WTC11 (cell line): ENCODE results near the gene HLCS. TPM values are rescaled to one million over a fixed set of nuclear protein-coding genes. Genes with fewer than 3 reads are reported as not detected.

Experiments
- ATAC-seq: fragments of 200-7000 bp; cut with Tn5 transposase; 2 replicates; pipeline ENCODE4 v1.10.0; 2021; ENCODE audit warnings: mild to moderate bottlenecking, moderate library complexity
- CTCF ChIA-PET: fragments of 300-600 bp; sonication (Branson Sonifier 250); formaldehyde crosslinking; loops from one replicate; lab custom pipeline; 2021; ENCODE audit warnings: antibody characterized with exemption; lab: Charles Lee
- POLR2A ChIA-PET: fragments of 350-600 bp; sonication (Branson Sonifier 250); formaldehyde crosslinking; loops from one replicate; lab custom pipeline; 2021; ENCODE audit warnings: antibody characterized with exemption; lab: Charles Lee
- DNase-seq: peaks from one replicate; pipeline ENCODE4 v3.0.0; 2021; ENCODE audit warnings: low spot score
- H3K27ac Mint-ChIP-seq: 2 replicates; pipeline ENCODE4 v1.8.0; 2021; ENCODE audit warnings: mixed read lengths
- H3K27me3 Mint-ChIP-seq: 2 replicates; pipeline ENCODE4 v1.8.0; 2021; ENCODE audit warnings: low read depth, mild to moderate bottlenecking, moderate library complexity, mixed read lengths
- H3K36me3 Mint-ChIP-seq: 2 replicates; pipeline ENCODE4 v1.8.0; 2021; ENCODE audit warnings: mixed read lengths
- H3K4me1 Mint-ChIP-seq: 2 replicates; pipeline ENCODE4 v1.8.0; 2022; ENCODE audit warnings: mixed read lengths
- H3K4me3 Mint-ChIP-seq: 2 replicates; pipeline ENCODE4 v1.8.0; 2021; ENCODE audit warnings: mild to moderate bottlenecking, moderate library complexity, mixed read lengths
- H3K9me3 Mint-ChIP-seq: 2 replicates; pipeline ENCODE4 v1.8.0; 2021; ENCODE audit warnings: mixed read lengths
- EMX1 ChIP-seq: fragments of 250-450 bp; sonication (Bioruptor Pico); IDR thresholded peaks from 2 replicates; pipeline ENCODE4 v1.8.0; 2021; ENCODE audit warnings: mild to moderate bottlenecking
- JAZF1 ChIP-seq: fragments of 250-450 bp; sonication (Bioruptor Pico); IDR thresholded peaks from 2 replicates; pipeline ENCODE4 v1.9.0; 2021; ENCODE audit warnings: moderate library complexity, mild to moderate bottlenecking, inconsistent platforms
- KAT7 ChIP-seq: sonication (generic); formaldehyde crosslinking; IDR thresholded peaks from 2 replicates; pipeline ENCODE4 v1.8.1; 2023; ENCODE audit warnings: missing genetic modification reagents, mild to moderate bottlenecking, borderline replicate concordance
- MAX ChIP-seq: sonication (generic); formaldehyde crosslinking; IDR thresholded peaks from 2 replicates; pipeline ENCODE4 v1.8.0; 2022; ENCODE audit warnings: mild to moderate bottlenecking, missing genetic modification reagents
- PRRX2 ChIP-seq: fragments of 250-450 bp; sonication (Bioruptor Pico); IDR thresholded peaks from 2 replicates; pipeline ENCODE4 v1.8.0; 2021; ENCODE audit warnings: mild to moderate bottlenecking
- SOX15 ChIP-seq: fragments of 250-450 bp; sonication (Bioruptor Pico); IDR thresholded peaks from 2 replicates; pipeline ENCODE4 v1.9.0; 2021; ENCODE audit warnings: mild to moderate bottlenecking
- TCF7 ChIP-seq: sonication (generic); formaldehyde crosslinking; IDR thresholded peaks from 2 replicates; pipeline ENCODE4 v1.8.0; 2022; ENCODE audit warnings: mild to moderate bottlenecking, low read depth, missing genetic modification reagents, moderate library complexity
- ZNF317 ChIP-seq: sonication (generic); formaldehyde crosslinking; IDR thresholded peaks from 2 replicates; pipeline ENCODE4 v1.8.1; 2023; ENCODE audit warnings: low read depth, mild to moderate bottlenecking, moderate library complexity, missing genetic modification reagents, borderline replicate concordance
- ZNF396 ChIP-seq: fragments of 250-450 bp; sonication (Bioruptor Pico); IDR thresholded peaks from 2 replicates; pipeline ENCODE4 v1.8.0; 2021; ENCODE audit warnings: mild to moderate bottlenecking, moderate library complexity, borderline replicate concordance
- ZNF423 ChIP-seq: fragments of 250-450 bp; sonication (Bioruptor Pico); IDR thresholded peaks from 2 replicates; pipeline ENCODE4 v2.1.2; 2022; ENCODE audit warnings: mild to moderate bottlenecking, moderate library complexity
- ZNF671 ChIP-seq: fragments of 250-450 bp; sonication (Bioruptor Pico); IDR thresholded peaks from 2 replicates; pipeline ENCODE4 v1.8.0; 2021; ENCODE audit warnings: mild to moderate bottlenecking
- total RNA-seq: library from RNA; stranded (reverse); gene quantifications from 3 replicates; pipeline ENCODE4 v1.2.3, GENCODE V29; 2021
- TF ChIP-seq, protein P1 (sequence below): sonication (generic); formaldehyde crosslinking; IDR thresholded peaks from 2 replicates; pipeline ENCODE4 v1.8.0; 2022; ENCODE audit warnings: mild to moderate bottlenecking, missing genetic modification reagents
- TF ChIP-seq, protein P2 (sequence below): fragments of 250-450 bp; sonication (Bioruptor Pico); IDR thresholded peaks from 2 replicates; pipeline ENCODE4 v1.9.0; 2021; ENCODE audit warnings: mild to moderate bottlenecking
- TF ChIP-seq, protein P3 (sequence below): fragments of 250-450 bp; sonication (Bioruptor Pico); IDR thresholded peaks from 2 replicates; pipeline ENCODE4 v2.1.2; 2022; ENCODE audit warnings: mild to moderate bottlenecking, moderate library complexity
- TF ChIP-seq, protein P4 (sequence below): sonication (generic); formaldehyde crosslinking; IDR thresholded peaks from 2 replicates; pipeline ENCODE4 v1.8.1; 2023; ENCODE audit warnings: mild to moderate bottlenecking, missing genetic modification reagents, moderate library complexity

HLCS gene
- total RNA-seq, 1 experiment from 2014 or later: 9.3 TPM

DNA sequence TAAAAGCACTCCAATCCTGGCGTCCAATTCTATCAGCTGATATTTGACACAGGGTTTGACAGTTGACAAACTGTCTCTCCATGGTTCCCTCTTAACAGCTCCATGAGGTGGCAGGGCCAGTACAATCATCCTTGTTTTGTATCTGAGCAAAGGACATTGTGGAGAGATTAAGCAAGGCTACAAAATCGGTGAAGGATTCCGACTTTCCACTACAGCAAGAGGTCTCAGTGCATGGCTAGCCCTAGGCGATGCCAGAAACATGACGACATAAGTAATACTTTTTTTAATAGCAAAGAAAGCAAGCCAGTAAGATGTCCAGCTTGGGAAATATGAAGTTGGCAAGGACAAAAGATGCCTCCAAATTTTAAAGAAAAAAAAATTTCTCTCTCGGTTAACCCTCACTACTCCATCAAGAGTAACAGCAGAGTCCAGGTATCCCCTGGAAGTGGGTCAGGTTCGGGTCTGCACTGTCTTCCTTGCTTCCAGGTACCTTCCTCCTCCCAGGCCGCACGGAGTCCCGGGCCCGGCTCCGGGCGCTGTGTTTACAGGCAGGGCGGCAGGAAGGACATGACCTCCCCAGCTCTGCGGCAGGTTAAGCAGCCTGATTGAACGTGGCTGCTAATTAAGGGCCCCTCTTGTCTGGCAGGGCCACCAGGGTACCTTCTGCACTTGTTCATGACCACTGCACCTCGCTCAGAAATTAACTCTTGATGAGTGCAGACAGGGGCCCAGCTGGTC, 161.4 kb downstream of the HLCS start:
- TF ChIP-seq TCF7 (CRISPR knock-in tag) (no peak), ZNF671 (CRISPR knock-in tag) (no peak), SOX15 (CRISPR knock-in tag) (no peak), MAX (CRISPR knock-in tag) (no peak), JAZF1 (no peak), ZNF423 (CRISPR knock-in tag) (no peak), EMX1 (CRISPR knock-in tag) (no peak), KAT7 (CRISPR knock-in tag) (no peak), ZNF317 (CRISPR knock-in tag) (no peak)
- TF ChIP-seq, protein P1, sequence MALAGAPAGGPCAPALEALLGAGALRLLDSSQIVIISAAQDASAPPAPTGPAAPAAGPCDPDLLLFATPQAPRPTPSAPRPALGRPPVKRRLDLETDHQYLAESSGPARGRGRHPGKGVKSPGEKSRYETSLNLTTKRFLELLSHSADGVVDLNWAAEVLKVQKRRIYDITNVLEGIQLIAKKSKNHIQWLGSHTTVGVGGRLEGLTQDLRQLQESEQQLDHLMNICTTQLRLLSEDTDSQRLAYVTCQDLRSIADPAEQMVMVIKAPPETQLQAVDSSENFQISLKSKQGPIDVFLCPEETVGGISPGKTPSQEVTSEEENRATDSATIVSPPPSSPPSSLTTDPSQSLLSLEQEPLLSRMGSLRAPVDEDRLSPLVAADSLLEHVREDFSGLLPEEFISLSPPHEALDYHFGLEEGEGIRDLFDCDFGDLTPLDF: no peak
- TF ChIP-seq, protein P2, sequence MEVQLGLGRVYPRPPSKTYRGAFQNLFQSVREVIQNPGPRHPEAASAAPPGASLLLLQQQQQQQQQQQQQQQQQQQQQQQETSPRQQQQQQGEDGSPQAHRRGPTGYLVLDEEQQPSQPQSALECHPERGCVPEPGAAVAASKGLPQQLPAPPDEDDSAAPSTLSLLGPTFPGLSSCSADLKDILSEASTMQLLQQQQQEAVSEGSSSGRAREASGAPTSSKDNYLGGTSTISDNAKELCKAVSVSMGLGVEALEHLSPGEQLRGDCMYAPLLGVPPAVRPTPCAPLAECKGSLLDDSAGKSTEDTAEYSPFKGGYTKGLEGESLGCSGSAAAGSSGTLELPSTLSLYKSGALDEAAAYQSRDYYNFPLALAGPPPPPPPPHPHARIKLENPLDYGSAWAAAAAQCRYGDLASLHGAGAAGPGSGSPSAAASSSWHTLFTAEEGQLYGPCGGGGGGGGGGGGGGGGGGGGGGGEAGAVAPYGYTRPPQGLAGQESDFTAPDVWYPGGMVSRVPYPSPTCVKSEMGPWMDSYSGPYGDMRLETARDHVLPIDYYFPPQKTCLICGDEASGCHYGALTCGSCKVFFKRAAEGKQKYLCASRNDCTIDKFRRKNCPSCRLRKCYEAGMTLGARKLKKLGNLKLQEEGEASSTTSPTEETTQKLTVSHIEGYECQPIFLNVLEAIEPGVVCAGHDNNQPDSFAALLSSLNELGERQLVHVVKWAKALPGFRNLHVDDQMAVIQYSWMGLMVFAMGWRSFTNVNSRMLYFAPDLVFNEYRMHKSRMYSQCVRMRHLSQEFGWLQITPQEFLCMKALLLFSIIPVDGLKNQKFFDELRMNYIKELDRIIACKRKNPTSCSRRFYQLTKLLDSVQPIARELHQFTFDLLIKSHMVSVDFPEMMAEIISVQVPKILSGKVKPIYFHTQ: no peak
- TF ChIP-seq, protein P3, sequence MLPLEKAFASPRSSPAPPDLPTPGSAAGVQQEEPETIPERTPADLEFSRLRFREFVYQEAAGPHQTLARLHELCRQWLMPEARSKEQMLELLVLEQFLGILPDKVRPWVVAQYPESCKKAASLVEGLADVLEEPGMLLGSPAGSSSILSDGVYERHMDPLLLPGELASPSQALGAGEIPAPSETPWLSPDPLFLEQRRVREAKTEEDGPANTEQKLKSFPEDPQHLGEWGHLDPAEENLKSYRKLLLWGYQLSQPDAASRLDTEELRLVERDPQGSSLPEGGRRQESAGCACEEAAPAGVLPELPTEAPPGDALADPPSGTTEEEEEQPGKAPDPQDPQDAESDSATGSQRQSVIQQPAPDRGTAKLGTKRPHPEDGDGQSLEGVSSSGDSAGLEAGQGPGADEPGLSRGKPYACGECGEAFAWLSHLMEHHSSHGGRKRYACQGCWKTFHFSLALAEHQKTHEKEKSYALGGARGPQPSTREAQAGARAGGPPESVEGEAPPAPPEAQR: no peak
- TF ChIP-seq, protein P4, sequence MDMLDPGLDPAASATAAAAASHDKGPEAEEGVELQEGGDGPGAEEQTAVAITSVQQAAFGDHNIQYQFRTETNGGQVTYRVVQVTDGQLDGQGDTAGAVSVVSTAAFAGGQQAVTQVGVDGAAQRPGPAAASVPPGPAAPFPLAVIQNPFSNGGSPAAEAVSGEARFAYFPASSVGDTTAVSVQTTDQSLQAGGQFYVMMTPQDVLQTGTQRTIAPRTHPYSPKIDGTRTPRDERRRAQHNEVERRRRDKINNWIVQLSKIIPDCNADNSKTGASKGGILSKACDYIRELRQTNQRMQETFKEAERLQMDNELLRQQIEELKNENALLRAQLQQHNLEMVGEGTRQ (CRISPR knock-in tag): no peak
- no peak overlapping the region for H3K4me3 Mint-ChIP-seq
- H3K27ac Mint-ChIP-seq: peak overlapping the region; percentile 29; the same call in 1 of the 2 replicates
- peaks cover 2% of the 10 kb centered on the region; the same call in 1 of the 2 replicates for H3K27me3 Mint-ChIP-seq
- H3K36me3 Mint-ChIP-seq: no peaks in the 10 kb centered on the region
- H3K9me3 Mint-ChIP-seq: no peaks in the 10 kb centered on the region
- CTCF ChIA-PET: interaction anchor here (0.6 kb wide), 1 partner anchor 1303 kb away, joined by 3 read pairs; no protein-coding TSS in a partner anchor
- no peaks in the 10 kb centered on the region for H3K4me1 Mint-ChIP-seq
- DNase-seq (no peak), ATAC-seq (no peak)
- POLR2A ChIA-PET: no interaction called here

DNA sequence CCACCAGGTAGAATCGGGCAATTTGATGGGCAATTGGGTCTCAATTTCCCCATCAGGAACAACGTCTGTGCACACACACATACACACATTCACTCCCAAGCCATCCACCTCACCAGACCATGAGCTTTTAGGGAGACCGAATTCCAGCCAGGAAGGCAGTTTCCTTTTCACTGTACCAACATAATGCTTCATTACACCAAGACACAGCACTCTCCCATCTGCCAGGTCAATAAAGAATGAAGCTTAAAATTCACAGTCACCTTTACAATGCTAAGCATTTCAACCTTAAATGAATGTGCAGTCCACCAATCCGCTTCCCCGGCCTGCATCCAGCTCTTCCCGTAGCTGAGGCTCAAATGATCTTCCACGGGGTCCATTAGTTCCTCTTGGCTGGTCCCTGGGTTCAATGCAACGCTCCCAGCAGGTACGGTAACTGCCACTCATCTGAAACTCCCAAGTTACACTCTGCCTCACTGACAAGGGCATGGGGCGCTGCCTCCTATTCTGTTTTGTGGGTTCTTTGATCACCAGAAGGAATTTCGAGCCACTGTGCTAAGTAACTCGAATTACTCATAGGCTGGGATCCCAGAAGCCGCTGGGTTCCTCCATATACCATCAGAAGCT, 162.5 kb downstream of the HLCS start:
- ChIA-PET POLR2A (interaction anchor here (0.6 kb wide), 1 partner anchor 198 kb away, joined by 3 read pairs; no protein-coding TSS in a partner anchor), CTCF (interaction anchor here (1.0 to 1.1 kb wide), 3 partner anchors 50 to 173 kb away, joined by 3 to 4 read pairs (median 3); no protein-coding TSS in a partner anchor)
- H3K27ac Mint-ChIP-seq: no peak overlapping the region
- ATAC-seq: no peak
- H3K27me3 Mint-ChIP-seq: peaks cover 2% of the 10 kb centered on the region; the same call in 1 of the 2 replicates
- H3K4me3 Mint-ChIP-seq: no peak overlapping the region
- H3K9me3 Mint-ChIP-seq: peaks cover 5% of the 10 kb centered on the region
- H3K4me1 Mint-ChIP-seq: no peaks in the 10 kb centered on the region
- H3K36me3 Mint-ChIP-seq: peaks cover 4% of the 10 kb centered on the region
- no peak for DNase-seq
- TF ChIP-seq ZNF396 (CRISPR knock-in tag): no peak
- no peak for TF ChIP-seq PRRX2 (CRISPR knock-in tag)
